ENCODE data around the gene CCDC92B.
"Not testable (repeated sequence)": the region's sequence is repeated elsewhere in the genome, so short reads cannot be mapped to it uniquely, and the experiment has no call there.

Gene CCDC92B

GRCh38 chr17:2688351-2689342 lies 60.8 kb downstream of the CCDC92B start:
- DNase-seq, result peak; percentile 29 to 57

DNA sequence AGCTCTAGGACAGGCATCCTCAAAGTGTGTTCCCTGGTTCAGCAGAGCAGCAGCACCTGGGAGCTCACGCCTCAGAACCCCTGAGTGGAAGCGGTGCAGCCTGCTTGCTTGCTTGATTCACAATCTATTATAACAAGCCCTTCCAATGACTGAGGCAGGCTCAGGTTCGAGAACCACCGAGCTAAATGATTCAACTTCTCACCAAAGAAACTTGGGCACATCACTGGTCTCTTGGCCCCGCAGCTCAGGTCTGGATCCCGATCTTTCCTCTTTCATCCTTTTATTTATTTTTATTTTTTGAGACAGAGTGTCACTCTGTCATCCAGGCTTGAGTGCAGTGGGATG lies 62.4 kb downstream of the CCDC92B start:
- no peak for DNase-seq

- no peak for DNase-seq
Measured at GRCh38 chr17:2685696-2686095, 63.8 kb downstream of the CCDC92B start.

GRCh38 chr17:2684549-2684948 lies 64.9 kb downstream of the CCDC92B start:
- no peak for DNase-seq

- DNase-seq, result no peak
Measured at GRCh38 chr17:2683912-2684311, 65.5 kb downstream of the CCDC92B start.

DNA sequence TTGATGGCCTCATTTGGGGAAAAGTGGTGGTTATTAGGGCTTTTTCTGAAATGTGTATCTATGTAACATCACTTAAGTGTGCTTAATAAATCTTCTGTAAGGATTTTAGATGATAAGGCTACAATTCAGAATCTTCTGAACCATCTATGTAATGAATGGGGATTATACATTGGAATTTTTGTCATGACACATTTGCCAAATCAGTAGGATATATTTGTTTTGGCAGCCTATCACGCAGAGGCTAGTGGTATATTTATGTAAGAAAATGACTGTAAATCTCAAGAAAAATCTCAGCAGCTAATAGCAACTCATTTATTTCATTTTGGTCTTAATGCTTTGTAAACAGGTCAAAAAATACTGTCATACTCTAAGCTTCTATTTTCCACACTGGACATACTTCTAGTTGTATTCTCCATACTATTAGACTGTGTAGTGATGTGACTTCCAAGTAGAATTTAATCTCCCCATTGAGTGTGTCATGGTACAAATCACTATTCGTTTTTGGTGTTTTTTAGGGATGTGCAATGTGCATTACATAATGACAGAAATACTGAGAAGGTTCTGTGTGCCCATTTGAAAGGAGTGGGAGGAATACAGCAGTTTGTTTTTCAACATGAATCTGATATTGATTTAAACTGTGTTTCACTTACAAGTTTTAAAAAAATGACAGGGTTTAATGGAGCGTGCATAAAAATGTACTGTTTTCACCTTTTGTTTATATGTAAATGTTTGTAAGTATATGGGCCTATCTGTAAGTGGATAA lies 67.1 kb downstream of the CCDC92B start:
- no peak for DNase-seq

DNA sequence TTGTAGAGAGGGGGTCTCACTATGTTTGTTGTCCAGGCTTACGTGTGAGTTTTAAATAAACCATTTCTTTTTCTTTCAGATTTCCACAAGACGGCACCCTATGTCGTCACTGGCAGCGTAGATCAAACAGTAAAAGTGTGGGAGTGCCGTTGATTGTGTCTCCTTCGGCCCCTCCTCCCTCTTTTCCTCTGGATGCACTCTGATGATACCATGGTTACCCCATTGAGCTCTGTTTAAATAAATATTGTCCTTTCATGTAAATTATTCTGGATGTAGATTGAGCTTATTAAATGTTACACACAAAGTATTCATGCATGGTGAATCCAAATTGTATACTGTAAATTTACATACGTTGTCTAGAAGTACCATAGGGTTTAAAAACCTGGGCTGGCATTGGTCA lies 67.8 kb downstream of the CCDC92B start:
- DNase-seq, result no peak

DNA sequence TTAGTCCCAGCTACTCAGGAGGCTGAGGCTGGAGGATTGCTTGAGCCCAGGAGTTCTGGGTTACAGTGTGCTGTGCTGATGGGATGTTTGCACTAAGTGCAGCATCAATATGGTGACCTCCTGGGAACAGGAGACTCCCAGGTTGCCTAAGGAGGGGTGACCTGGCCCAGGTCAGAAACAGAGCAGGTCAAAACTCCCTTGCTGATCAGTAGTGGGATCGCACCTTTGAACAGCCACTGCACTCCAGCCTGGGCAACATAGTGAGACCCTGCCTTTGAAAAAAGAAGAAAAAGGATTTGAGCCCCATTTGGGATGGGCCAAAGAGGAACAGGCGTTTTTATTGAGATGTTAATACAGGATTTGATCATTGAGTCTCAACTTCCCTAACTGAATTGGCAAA lies 68.5 kb downstream of the CCDC92B start:
- DNase-seq, result no peak

DNA sequence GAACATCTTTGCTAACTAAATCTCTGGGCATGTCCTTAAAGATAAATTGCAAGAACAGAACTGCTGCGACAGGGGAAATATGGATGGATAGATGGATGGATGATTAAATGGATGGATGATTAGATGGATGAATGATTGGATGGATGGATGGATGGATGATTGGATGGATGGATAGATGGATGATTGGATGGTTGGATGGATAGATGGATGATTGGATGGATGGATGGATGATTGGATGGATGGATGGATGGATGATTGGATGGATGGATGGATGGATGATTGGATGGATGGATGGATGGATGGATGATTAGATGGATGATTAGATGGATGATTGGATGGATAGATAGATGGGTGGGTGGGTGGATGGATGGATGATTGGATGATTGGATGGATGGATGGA lies 70.2 kb downstream of the CCDC92B start:
- DNase-seq, result not testable (repeated sequence)

All from NCI-H187 (cell line).